Subcutaneous abdominal adipose tissue (tissue), 5 donors: Measurements from ENCODE around the gene SRCIN1.
A peak's percentile ranks its signal among the peaks of the same experiment; 100 is the strongest.
"Not testable (repeated sequence)": the region's sequence is repeated elsewhere in the genome, so short reads cannot be mapped to it uniquely, and the experiment has no call there.

ENCODE experiments used
- H3K27ac ChIP-seq: one replicate; pipeline ENCODE4 v1.7.0; 2013; ENCODE audit warnings: low read depth, mild to moderate bottlenecking, inconsistent platforms, low read length, moderate library complexity
- H3K27me3 ChIP-seq, 5 donors: one replicate each; pipeline ENCODE4 v1.7.0; 2013; ENCODE audit warnings: low read length in 5 of 5, inconsistent platforms in 1 of 5; ENCODE audit not compliant: control insufficient read depth in 5 of 5, insufficient read depth in 4 of 5
- H3K36me3 ChIP-seq, 5 donors: one replicate each; pipeline ENCODE4 v1.7.0; 2013; ENCODE audit warnings: low read length in 5 of 5; ENCODE audit not compliant: control insufficient read depth in 5 of 5, insufficient read depth in 5 of 5
- H3K4me1 ChIP-seq, 5 donors: one replicate each; pipeline ENCODE4 v1.7.0; 2013; ENCODE audit warnings: low read length in 5 of 5, mild to moderate bottlenecking in 3 of 5, moderate library complexity in 1 of 5; ENCODE audit not compliant: control insufficient read depth in 5 of 5, insufficient read depth in 5 of 5
- H3K4me3 ChIP-seq, 5 donors: one replicate each; pipeline ENCODE4 v1.7.0; 2013; ENCODE audit warnings: low read length in 5 of 5, low read depth in 1 of 5
- H3K9ac ChIP-seq, 5 donors: one replicate each; pipeline ENCODE4 v1.7.0; 2013; ENCODE audit warnings: low read length in 5 of 5, mild to moderate bottlenecking in 4 of 5, moderate library complexity in 3 of 5
- H3K9me3 ChIP-seq, 5 donors: one replicate each; pipeline ENCODE4 v1.7.0; 2013; ENCODE audit warnings: low read length in 5 of 5; ENCODE audit not compliant: control insufficient read depth in 5 of 5
- donor health status: healthy.
- donor health status: healthy.
- donor health status: healthy.
- donor health status: healthy.
- donor health status: healthy.

SRCIN1 gene

GRCh38 chr17:38491346-38492066 is 114.2 kb downstream of the SRCIN1 start:
- H3K27ac ChIP-seq, H3K9ac ChIP-seq, H3K9me3 ChIP-seq, H3K27me3 ChIP-seq, H3K4me3 ChIP-seq, H3K4me1 ChIP-seq: not testable (repeated sequence)
- peaks cover 0 to 53% (median 38%) of the 10 kb centered on the region in 5 donors for H3K36me3 ChIP-seq

GRCh38 chr17:38489774-38490173 is 116.0 kb downstream of the SRCIN1 start:
- not testable (repeated sequence) for H3K9ac ChIP-seq, H3K27ac ChIP-seq, H3K9me3 ChIP-seq, H3K27me3 ChIP-seq, H3K4me1 ChIP-seq, H3K4me3 ChIP-seq
- peaks cover 0 to 62% (median 40%) of the 10 kb centered on the region in 5 donors for H3K36me3 ChIP-seq

GRCh38 chr17:38485681-38486298 is 120.0 kb downstream of the SRCIN1 start:
- H3K27ac ChIP-seq, H3K4me3 ChIP-seq, H3K4me1 ChIP-seq, H3K9me3 ChIP-seq, H3K27me3 ChIP-seq, H3K9ac ChIP-seq: not testable (repeated sequence)
- H3K36me3 ChIP-seq: peaks cover 0 to 46% (median 24%) of the 10 kb centered on the region in 5 donors

GRCh38 chr17:38485146-38485468 is 120.6 kb downstream of the SRCIN1 start:
- Histone ChIP-seq H3K9me3 (no peaks in the 10 kb centered on the region), H3K9ac (no peak overlapping the region), H3K4me3 (no peak overlapping the region), H3K27ac (no peak overlapping the region), H3K36me3 (peaks cover 0 to 42% (median 21%) of the 10 kb centered on the region in 5 donors), H3K4me1 (peaks cover 0 to 6% (median 0%) of the 10 kb centered on the region in 5 donors), H3K27me3 (no peaks in the 10 kb centered on the region)

GRCh38 chr17:38484242-38485145 is 121.3 kb downstream of the SRCIN1 start:
- H3K27ac ChIP-seq, H3K9me3 ChIP-seq, H3K27me3 ChIP-seq, H3K4me3 ChIP-seq, H3K4me1 ChIP-seq: not testable (repeated sequence)
- peak overlapping the region in 1 of 5 donors; percentile 25 for H3K9ac ChIP-seq
- H3K36me3 ChIP-seq: peaks cover 0 to 40% (median 19%) of the 10 kb centered on the region in 5 donors

- H3K4me1 ChIP-seq, H3K4me3 ChIP-seq, H3K27ac ChIP-seq, H3K9ac ChIP-seq, H3K27me3 ChIP-seq, H3K9me3 ChIP-seq: not testable (repeated sequence)
- peaks cover 0 to 54% (median 30%) of the 10 kb centered on the region in 5 donors for H3K36me3 ChIP-seq
These were observed 123.1 kb downstream of the SRCIN1 start for GRCh38 chr17:38482700-38483043.

- not testable (repeated sequence) for H3K27me3 ChIP-seq, H3K27ac ChIP-seq, H3K9me3 ChIP-seq, H3K4me3 ChIP-seq, H3K4me1 ChIP-seq, H3K9ac ChIP-seq
- H3K36me3 ChIP-seq: peaks cover 0 to 56% (median 30%) of the 10 kb centered on the region in 5 donors
These were observed 123.6 kb downstream of the SRCIN1 start for GRCh38 chr17:38482039-38482699.
